Skeletal muscle satellite cell (primary cell): ENCODE results near the gene NCR3LG1.

Source experiments
- H3K27me3 ChIP-seq: 2 replicates; pipeline ENCODE4 v1.7.0; 2013; ENCODE audit warnings: low read length; ENCODE audit not compliant: control insufficient read depth, insufficient read depth
- H3K36me3 ChIP-seq: 2 replicates; pipeline ENCODE4 v1.7.0; 2013; ENCODE audit warnings: mild to moderate bottlenecking, control low read depth, low read length; ENCODE audit not compliant: insufficient read depth
- H3K4me1 ChIP-seq: 2 replicates; pipeline ENCODE4 v1.7.0; 2013; ENCODE audit warnings: low read length; ENCODE audit not compliant: control insufficient read depth, insufficient read depth
- H3K4me2 ChIP-seq: 2 replicates; pipeline ENCODE4 v1.7.0; 2013; ENCODE audit warnings: mild to moderate bottlenecking, low read length
- H3K4me3 ChIP-seq: 2 replicates; pipeline ENCODE4 v1.7.0; 2013; ENCODE audit warnings: low read length
- H3K9ac ChIP-seq: 2 replicates; pipeline ENCODE4 v1.7.0; 2013; ENCODE audit warnings: mild to moderate bottlenecking, low read depth, low read length, moderate library complexity
- H3K9me3 ChIP-seq: replicated peaks from 2 replicates; pipeline ENCODE4 v1.7.0; 2013; ENCODE audit warnings: mild to moderate bottlenecking, control low read depth, low read length

NCR3LG1 gene

GRCh38 chr11:17396598-17397310 is 45.2 kb downstream of the NCR3LG1 start:
- peaks cover 50% of the 10 kb centered on the region for H3K27me3 ChIP-seq
- no peak overlapping the region for H3K9ac ChIP-seq

DNA sequence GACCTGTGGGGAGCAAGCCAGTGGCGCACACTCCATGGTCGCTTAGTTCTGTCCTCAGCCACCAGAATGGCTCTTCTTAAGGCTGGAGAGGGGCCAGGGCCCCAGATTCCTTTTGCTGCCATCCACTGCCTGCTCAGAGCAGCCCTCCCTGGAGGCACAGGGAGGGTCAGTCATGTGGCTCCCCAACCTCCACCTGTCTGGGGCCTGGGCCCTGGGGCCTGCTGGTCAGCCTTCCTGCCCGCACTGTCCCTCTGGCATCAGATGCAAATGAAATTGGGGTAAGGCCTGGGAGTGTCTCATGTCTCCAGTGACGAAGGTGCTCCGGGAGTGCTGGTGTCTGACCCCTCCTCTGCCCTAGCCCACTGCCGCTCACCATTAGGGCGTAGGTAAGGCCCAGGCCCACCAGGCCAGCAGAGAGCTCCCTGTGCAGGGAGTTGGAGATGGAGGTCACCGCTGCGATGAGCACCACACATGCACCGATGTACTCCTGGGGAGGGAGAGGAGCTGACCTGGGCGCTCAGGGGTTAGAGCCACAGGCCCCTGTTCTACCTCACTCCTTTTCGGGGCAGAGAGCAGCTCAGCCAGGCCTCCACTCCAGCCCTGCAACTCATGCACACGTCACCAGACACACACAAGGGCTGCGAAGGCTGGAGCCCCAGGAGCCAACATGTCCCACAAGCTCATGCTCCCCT is 45.9 kb downstream of the NCR3LG1 start:
- no peaks in the 10 kb centered on the region for H3K9me3 ChIP-seq
- H3K4me2 ChIP-seq = no peak overlapping the region

More at GRCh38 chr11:17396598-17397310, 45.2 kb downstream of the NCR3LG1 start:
- no peak overlapping the region for H3K4me2 ChIP-seq
- H3K36me3 ChIP-seq = no peaks in the 10 kb centered on the region
- H3K9me3 ChIP-seq = no peaks in the 10 kb centered on the region
- no peak overlapping the region for H3K4me3 ChIP-seq
- H3K4me1 ChIP-seq = no peaks in the 10 kb centered on the region

GRCh38 chr11:17399236-17399635 is 47.6 kb downstream of the NCR3LG1 start:
- Histone ChIP-seq H3K9me3 (no peaks in the 10 kb centered on the region), H3K27me3 (peaks cover 52% of the 10 kb centered on the region), H3K4me3 (no peak overlapping the region), H3K4me2 (no peak overlapping the region), H3K4me1 (no peaks in the 10 kb centered on the region), H3K36me3 (no peaks in the 10 kb centered on the region), H3K9ac (no peak overlapping the region)

More for the DNA sequence above, 45.9 kb downstream of the NCR3LG1 start:
- no peaks in the 10 kb centered on the region for H3K36me3 ChIP-seq
- no peak overlapping the region for H3K9ac ChIP-seq
- no peaks in the 10 kb centered on the region for H3K4me1 ChIP-seq
- H3K27me3 ChIP-seq = peaks cover 50% of the 10 kb centered on the region
- no peak overlapping the region for H3K4me3 ChIP-seq

DNA sequence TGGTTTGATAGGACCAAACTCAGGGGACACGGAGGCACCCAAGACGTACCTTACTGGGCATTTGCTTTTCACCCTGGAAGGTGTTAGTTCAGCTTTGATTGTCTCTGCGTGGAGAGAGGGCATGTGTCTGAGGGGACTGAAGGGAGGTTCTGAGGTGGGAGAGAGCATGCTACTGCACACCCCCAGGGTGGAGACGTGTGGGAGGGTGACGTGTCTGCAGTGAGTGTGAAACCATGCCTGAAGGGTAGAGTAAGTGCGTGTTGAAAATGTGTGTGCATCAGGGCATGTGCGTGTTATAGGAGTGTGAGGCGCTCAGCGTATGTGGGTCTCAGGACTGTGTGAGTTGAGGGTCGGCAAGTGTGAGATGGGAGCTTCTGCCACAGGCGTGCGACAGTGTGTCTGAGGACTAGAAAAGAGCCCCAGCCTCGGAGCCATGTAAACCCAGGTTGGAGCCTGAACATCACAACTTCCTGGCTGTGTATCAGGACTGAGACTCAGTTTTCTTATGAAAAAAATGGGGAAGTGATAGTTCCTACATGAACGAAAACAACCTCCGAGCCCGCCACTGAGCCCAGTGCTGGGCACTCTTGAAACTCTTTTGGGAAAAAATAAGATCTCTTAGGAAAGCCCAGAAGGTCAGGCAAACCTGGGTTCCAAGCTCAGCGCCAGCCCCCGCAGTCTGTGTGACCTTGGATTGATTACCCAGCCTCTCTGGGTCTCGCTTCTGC is 48.6 kb downstream of the NCR3LG1 start:
- Histone ChIP-seq H3K36me3 (no peaks in the 10 kb centered on the region), H3K4me2 (no peak overlapping the region), H3K9ac (no peak overlapping the region), H3K4me1 (peaks cover 3% of the 10 kb centered on the region), H3K27me3 (peaks cover 50% of the 10 kb centered on the region), H3K4me3 (no peak overlapping the region), H3K9me3 (no peaks in the 10 kb centered on the region)

GRCh38 chr11:17401316-17401715 is 49.7 kb downstream of the NCR3LG1 start:
- Histone ChIP-seq H3K4me1 (peaks cover 13% of the 10 kb centered on the region), H3K27me3 (peaks cover 50% of the 10 kb centered on the region), H3K36me3 (no peaks in the 10 kb centered on the region), H3K4me2 (no peak overlapping the region), H3K9ac (no peak overlapping the region), H3K4me3 (no peak overlapping the region), H3K9me3 (no peaks in the 10 kb centered on the region)

GRCh38 chr11:17401841-17402240 is 50.2 kb downstream of the NCR3LG1 start:
- H3K9me3 ChIP-seq = no peaks in the 10 kb centered on the region
- no peak overlapping the region for H3K4me2 ChIP-seq
- H3K4me3 ChIP-seq = no peak overlapping the region
- H3K36me3 ChIP-seq = no peaks in the 10 kb centered on the region
- H3K4me1 ChIP-seq = peaks cover 13% of the 10 kb centered on the region
- peaks cover 47% of the 10 kb centered on the region for H3K27me3 ChIP-seq
- no peak overlapping the region for H3K9ac ChIP-seq

- Histone ChIP-seq H3K36me3 (no peaks in the 10 kb centered on the region), H3K27me3 (peaks cover 47% of the 10 kb centered on the region), H3K4me1 (peaks cover 13% of the 10 kb centered on the region), H3K9me3 (no peaks in the 10 kb centered on the region), H3K9ac (no peak overlapping the region), H3K4me3 (no peak overlapping the region), H3K4me2 (no peak overlapping the region)
Observed at GRCh38 chr11:17402486-17402885, 50.9 kb downstream of the NCR3LG1 start.

DNA sequence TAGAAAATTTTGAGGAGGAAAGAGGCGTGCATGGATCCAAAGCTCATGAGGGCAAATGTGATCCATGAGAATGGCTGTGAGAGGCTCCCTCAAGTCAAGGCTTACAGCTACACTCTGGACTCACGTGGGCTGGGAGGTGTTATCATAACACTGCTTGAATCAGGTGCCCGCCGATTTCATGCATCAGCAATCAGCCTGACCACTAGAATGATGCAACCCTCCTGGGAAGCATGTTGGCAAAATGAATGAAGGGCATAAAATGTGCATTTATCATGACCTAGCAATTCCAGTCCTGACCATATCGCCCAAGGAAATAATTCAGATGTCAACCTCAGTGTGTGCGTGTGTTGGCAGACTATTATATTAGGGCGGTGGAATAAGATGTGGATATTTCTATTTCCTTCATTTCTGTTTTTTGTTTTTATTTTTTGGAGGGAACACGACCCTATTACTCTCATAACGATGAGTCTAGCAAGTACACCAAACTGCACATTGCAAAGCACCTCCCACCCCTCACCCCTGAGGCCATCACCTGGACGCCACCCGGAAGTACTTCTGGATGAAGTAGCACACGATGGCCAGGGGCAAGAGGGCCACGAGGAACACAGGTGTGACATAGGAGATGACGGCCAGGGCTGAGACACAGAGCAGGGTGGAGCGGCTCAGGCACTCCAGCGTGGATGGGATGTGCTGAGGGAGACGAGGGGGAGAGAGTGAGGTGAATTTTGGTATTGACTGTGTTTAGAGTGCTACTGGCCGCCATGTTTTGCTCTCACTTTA is 52.6 kb downstream of the NCR3LG1 start:
- H3K9ac ChIP-seq = no peak overlapping the region
- no peaks in the 10 kb centered on the region for H3K9me3 ChIP-seq
- H3K36me3 ChIP-seq = no peaks in the 10 kb centered on the region
- H3K4me3 ChIP-seq = no peak overlapping the region
- H3K27me3 ChIP-seq = peaks cover 38% of the 10 kb centered on the region
- no peak overlapping the region for H3K4me2 ChIP-seq
- H3K4me1 ChIP-seq = peaks cover 13% of the 10 kb centered on the region

GRCh38 chr11:17405232-17406005 is 53.8 kb downstream of the NCR3LG1 start:
- Histone ChIP-seq H3K36me3 (no peaks in the 10 kb centered on the region), H3K9ac (no peak overlapping the region), H3K4me2 (peak overlapping the region; percentile 70), H3K4me1 (peaks cover 13% of the 10 kb centered on the region), H3K9me3 (no peaks in the 10 kb centered on the region), H3K4me3 (no peak overlapping the region), H3K27me3 (peaks cover 29% of the 10 kb centered on the region)

DNA sequence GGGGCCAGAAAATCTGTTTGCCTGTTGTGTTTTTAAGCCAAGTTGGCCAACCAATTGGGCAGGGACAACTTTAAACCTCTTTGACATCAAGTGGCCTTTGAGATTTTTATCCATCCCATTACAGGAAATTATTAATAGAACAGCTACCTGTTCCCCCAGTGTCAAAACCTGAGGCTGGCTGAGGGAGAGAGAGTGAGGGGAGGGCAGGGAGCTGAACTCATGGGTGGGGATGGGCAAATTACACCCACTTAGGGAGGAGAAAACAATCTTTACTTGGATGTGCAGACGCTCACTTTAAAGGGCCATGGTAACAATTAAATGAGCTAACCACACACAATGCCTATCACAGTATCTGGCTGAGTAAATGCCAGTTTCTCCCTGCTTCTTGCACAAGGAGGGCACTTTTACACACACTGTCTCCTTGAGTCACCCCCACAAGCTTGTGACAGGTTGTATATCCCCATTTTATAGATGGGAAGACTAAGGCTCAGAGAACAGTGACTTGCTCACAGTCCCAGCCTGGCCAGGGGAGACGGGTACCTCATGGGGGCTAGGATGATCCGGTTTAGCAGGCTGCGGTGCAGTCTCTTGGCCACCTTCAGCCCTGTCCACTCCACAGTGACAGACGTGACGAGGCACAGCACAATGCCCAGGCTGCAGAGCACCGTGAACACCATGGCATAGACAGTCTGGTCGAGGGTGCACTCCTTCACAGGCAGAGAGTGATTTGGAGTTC is 54.6 kb downstream of the NCR3LG1 start:
- Histone ChIP-seq H3K4me3 (no peak overlapping the region), H3K27me3 (peaks cover 28% of the 10 kb centered on the region), H3K4me1 (peaks cover 13% of the 10 kb centered on the region), H3K4me2 (peak overlapping the region; percentile 70), H3K9me3 (no peaks in the 10 kb centered on the region), H3K9ac (no peak overlapping the region), H3K36me3 (no peaks in the 10 kb centered on the region)
